ENCODE data around the gene PLTP.

GRCh38 chr20:45908084-45908483 lies 3.9 kb downstream of the PLTP start:
- TF ChIP-seq, protein P1, sequence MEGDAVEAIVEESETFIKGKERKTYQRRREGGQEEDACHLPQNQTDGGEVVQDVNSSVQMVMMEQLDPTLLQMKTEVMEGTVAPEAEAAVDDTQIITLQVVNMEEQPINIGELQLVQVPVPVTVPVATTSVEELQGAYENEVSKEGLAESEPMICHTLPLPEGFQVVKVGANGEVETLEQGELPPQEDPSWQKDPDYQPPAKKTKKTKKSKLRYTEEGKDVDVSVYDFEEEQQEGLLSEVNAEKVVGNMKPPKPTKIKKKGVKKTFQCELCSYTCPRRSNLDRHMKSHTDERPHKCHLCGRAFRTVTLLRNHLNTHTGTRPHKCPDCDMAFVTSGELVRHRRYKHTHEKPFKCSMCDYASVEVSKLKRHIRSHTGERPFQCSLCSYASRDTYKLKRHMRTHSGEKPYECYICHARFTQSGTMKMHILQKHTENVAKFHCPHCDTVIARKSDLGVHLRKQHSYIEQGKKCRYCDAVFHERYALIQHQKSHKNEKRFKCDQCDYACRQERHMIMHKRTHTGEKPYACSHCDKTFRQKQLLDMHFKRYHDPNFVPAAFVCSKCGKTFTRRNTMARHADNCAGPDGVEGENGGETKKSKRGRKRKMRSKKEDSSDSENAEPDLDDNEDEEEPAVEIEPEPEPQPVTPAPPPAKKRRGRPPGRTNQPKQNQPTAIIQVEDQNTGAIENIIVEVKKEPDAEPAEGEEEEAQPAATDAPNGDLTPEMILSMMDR (conservative IDR thresholded peaks at IDR 0.05; ENCODE audit: low read depth, low read length): no peak
- TF ChIP-seq EZH2phosphoT487 (IDR thresholded peaks at IDR 0.05; ENCODE audit: borderline replicate concordance, low read length): no peak

Measured in PC-3 (cell line).